ENCODE data around the gene EIF4G2.

- TF ChIP-seq CTCF (conservative IDR thresholded peaks at IDR 0.05; ENCODE audit: low read depth in 2 of 2): no peak
- TF ChIP-seq EZH2 (IDR thresholded peaks at IDR 0.05; ENCODE audit: low read depth, unreplicated experiment): no peak
- TF ChIP-seq JUNB (IDR thresholded peaks at IDR 0.05; ENCODE audit: unreplicated experiment): no peak
- TF ChIP-seq, protein P1, sequence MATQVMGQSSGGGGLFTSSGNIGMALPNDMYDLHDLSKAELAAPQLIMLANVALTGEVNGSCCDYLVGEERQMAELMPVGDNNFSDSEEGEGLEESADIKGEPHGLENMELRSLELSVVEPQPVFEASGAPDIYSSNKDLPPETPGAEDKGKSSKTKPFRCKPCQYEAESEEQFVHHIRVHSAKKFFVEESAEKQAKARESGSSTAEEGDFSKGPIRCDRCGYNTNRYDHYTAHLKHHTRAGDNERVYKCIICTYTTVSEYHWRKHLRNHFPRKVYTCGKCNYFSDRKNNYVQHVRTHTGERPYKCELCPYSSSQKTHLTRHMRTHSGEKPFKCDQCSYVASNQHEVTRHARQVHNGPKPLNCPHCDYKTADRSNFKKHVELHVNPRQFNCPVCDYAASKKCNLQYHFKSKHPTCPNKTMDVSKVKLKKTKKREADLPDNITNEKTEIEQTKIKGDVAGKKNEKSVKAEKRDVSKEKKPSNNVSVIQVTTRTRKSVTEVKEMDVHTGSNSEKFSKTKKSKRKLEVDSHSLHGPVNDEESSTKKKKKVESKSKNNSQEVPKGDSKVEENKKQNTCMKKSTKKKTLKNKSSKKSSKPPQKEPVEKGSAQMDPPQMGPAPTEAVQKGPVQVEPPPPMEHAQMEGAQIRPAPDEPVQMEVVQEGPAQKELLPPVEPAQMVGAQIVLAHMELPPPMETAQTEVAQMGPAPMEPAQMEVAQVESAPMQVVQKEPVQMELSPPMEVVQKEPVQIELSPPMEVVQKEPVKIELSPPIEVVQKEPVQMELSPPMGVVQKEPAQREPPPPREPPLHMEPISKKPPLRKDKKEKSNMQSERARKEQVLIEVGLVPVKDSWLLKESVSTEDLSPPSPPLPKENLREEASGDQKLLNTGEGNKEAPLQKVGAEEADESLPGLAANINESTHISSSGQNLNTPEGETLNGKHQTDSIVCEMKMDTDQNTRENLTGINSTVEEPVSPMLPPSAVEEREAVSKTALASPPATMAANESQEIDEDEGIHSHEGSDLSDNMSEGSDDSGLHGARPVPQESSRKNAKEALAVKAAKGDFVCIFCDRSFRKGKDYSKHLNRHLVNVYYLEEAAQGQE (IDR thresholded peaks at IDR 0.05; ENCODE audit: unreplicated experiment): no peak
- no peak for TF ChIP-seq POLR2AphosphoS5 (IDR thresholded peaks at IDR 0.05; ENCODE audit: low read depth)
- no peak for TF ChIP-seq EZH2phosphoT487 (IDR thresholded peaks at IDR 0.05; ENCODE audit: unreplicated experiment)
- TF ChIP-seq ZNF331 (CRISPR knock-in tag; IDR thresholded peaks at IDR 0.05; ENCODE audit: low read depth): no peak
- no peak for TF ChIP-seq CREB1 (CRISPR knock-in tag; IDR thresholded peaks at IDR 0.05; ENCODE audit: low read depth)
Observed at GRCh38 chr11:10762185-10762584, 46.5 kb downstream of the EIF4G2 start.

Data from GM23338 (cell line).